Right hindlimb (tissue), 1 donor: ENCODE data around the gene EPHB6.

Experiments used
- DNase-seq: peaks from one replicate; pipeline ENCODE4 v3.0.0-alpha.2; 2018

Gene EPHB6

GRCh38 chr7:142867097-142867378 is 12.2 kb downstream of the EPHB6 start:
- DNase-seq = no peak

- DNase-seq = no peak
These were observed 12.7 kb downstream of the EPHB6 start for GRCh38 chr7:142867398-142868187.

- DNase-seq = peak; percentile 13
These were observed 13.5 kb downstream of the EPHB6 start for GRCh38 chr7:142868188-142868985.

GRCh38 chr7:142868986-142869415 is 14.1 kb downstream of the EPHB6 start:
- DNase-seq = no peak

- no peak for DNase-seq
These were observed 14.6 kb downstream of the EPHB6 start for GRCh38 chr7:142869434-142869833.

GRCh38 chr7:142870147-142870559 is 15.3 kb downstream of the EPHB6 start:
- DNase-seq = no peak

GRCh38 chr7:142870566-142871259 is 15.8 kb downstream of the EPHB6 start:
- no peak for DNase-seq

GRCh38 chr7:142871260-142872105 is 16.6 kb downstream of the EPHB6 start:
- DNase-seq = peak; percentile 6

GRCh38 chr7:142872106-142872675 is 17.3 kb downstream of the EPHB6 start:
- peak; percentile 11 for DNase-seq

- DNase-seq = peak; percentile 10
These were observed 18.5 kb downstream of the EPHB6 start for GRCh38 chr7:142873281-142873784.

GRCh38 chr7:142873871-142874270 is 19.0 kb downstream of the EPHB6 start:
- DNase-seq = no peak

- no peak for DNase-seq
These were observed 19.5 kb downstream of the EPHB6 start for GRCh38 chr7:142874409-142874808.

GRCh38 chr7:142874837-142875236 is 20.0 kb downstream of the EPHB6 start:
- DNase-seq = no peak

GRCh38 chr7:142875456-142875855 is 20.6 kb downstream of the EPHB6 start:
- DNase-seq = no peak

GRCh38 chr7:142876236-142876960 is 21.5 kb downstream of the EPHB6 start:
- DNase-seq = peak; percentile 1

GRCh38 chr7:142876991-142877910 is 22.4 kb downstream of the EPHB6 start:
- DNase-seq = peak; percentile 5

- DNase-seq = no peak
These were observed 23.4 kb downstream of the EPHB6 start for GRCh38 chr7:142878315-142878714.

- no peak for DNase-seq
These were observed 24.2 kb downstream of the EPHB6 start for GRCh38 chr7:142879060-142879459.

- no peak for DNase-seq
These were observed 26.1 kb downstream of the EPHB6 start for GRCh38 chr7:142880876-142881505.
